ENCODE measurements around the gene HELQ. TPM values are rescaled to one million over a fixed set of nuclear protein-coding genes. Genes with fewer than 3 reads are reported as not detected.
"Not testable (repeated sequence)": the region's sequence is repeated elsewhere in the genome, so short reads cannot be mapped to it uniquely, and the experiment has no call there.

Gene HELQ
- total RNA-seq, 1 donor from 2014 or later, result 12.7 TPM

DNA sequence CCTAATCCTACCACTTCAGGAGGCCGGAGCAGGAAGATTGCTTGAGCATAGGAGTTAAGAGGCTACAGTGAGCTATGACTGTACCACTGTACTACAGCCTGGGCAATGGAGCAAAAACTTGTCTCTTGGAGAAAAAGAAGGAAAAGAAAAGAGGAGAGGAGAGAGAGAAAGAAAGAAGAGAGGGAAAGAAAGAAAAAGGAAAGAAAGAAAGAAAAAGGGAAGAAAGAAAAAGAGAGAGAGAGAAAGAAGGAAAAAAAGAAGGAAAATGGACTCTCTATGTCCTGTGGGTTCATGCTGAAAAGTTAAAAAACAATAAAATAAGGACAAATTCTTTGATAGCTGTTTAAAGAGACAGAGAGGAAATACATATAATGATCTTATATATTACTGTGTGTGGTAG, 42.6 kb upstream of the HELQ start:
- TF ChIP-seq, protein P1, sequence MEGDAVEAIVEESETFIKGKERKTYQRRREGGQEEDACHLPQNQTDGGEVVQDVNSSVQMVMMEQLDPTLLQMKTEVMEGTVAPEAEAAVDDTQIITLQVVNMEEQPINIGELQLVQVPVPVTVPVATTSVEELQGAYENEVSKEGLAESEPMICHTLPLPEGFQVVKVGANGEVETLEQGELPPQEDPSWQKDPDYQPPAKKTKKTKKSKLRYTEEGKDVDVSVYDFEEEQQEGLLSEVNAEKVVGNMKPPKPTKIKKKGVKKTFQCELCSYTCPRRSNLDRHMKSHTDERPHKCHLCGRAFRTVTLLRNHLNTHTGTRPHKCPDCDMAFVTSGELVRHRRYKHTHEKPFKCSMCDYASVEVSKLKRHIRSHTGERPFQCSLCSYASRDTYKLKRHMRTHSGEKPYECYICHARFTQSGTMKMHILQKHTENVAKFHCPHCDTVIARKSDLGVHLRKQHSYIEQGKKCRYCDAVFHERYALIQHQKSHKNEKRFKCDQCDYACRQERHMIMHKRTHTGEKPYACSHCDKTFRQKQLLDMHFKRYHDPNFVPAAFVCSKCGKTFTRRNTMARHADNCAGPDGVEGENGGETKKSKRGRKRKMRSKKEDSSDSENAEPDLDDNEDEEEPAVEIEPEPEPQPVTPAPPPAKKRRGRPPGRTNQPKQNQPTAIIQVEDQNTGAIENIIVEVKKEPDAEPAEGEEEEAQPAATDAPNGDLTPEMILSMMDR (IDR thresholded peaks at IDR 0.05; ENCODE audit: insufficient read depth, low read length, poor library complexity, severe bottlenecking), result no peak
- DNase-seq (ENCODE audit: low read depth), result no peak
- no peak overlapping the region for H3K4me3 ChIP-seq (ENCODE audit: low read depth, low read length)
- H3K27me3 ChIP-seq (ENCODE audit: control insufficient read depth, insufficient read depth, low read length), result no peaks in the 10 kb centered on the region
- no peaks in the 10 kb centered on the region for H3K36me3 ChIP-seq (ENCODE audit: control insufficient read depth, insufficient read depth, low read length)

DNA sequence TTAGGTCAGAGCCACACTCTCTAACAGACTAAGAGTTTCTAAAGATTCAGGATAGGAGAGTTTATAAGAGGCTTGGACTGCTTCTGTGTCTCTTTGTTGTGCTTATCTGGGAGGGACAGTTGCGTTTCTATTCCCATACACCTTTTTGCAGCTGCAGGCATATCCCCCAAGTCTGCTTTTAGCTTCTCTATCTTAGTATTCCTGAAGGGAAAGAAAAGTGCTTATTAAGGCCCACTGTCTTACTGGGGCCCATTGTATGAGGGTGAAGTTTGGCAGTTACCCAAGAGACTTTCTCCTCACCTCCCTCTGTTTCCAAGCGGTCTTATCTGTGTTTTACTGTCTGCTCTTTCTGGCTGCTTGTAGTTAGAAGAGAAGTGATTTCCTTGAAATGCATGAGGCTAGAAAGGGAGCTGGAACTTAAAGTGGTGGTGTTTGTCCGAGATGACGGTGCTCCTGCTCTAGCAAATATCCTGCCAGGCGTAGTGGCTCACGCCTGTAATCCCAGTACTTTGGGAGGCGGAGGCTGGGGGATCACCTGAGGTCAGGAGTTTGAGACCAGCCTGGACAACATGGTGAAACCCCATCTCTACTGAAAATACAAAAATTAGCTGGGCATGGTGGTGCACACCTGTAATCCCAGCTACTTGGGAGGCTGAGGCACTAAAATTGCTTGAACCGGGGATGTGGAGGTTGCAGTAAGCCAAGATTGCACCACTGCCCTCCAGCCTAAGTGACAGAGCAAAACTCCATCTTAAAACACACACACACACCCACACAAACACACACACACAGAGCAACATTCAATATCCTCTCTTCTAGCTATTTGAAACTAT, 40.7 kb upstream of the HELQ start:
- H3K36me3 ChIP-seq (ENCODE audit: control insufficient read depth, insufficient read depth, low read length); DNase-seq (ENCODE audit: low read depth); H3K27me3 ChIP-seq (ENCODE audit: control insufficient read depth, insufficient read depth, low read length); H3K4me3 ChIP-seq (ENCODE audit: low read depth, low read length): not testable (repeated sequence)

DNA sequence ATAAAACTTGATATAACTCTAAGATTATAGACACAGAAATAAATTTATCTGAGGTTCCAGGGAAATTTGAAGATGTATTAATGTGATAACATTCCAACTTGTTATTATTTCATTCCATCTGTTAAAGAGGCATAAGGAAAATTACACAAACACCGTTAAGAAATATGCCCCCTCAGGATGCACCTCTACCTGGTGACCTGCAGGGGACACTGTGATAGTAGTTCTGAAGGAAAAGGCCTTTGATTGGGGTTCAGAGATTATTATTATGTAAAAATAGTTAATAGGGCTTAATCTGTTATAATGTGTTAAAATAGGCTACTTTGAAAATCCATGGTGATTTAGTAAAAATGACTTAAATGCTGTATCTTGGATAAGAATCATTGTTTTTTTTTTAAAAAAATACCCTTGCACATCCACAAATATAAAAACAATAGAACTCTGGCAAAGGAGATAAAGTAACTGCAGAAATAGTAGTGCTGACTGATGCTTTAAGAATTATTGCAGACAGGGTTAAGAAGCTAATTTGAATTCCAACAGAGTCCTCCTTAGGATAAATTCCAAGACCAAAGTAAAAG, 35.3 kb upstream of the HELQ start:
- TF ChIP-seq, protein P1 (IDR thresholded peaks at IDR 0.05; ENCODE audit: insufficient read depth, low read length, poor library complexity, severe bottlenecking), result peak; percentile 94
- no peak for DNase-seq (ENCODE audit: low read depth)
- Histone ChIP-seq H3K27me3 (ENCODE audit: control insufficient read depth, insufficient read depth, low read length) (no peaks in the 10 kb centered on the region), H3K4me3 (ENCODE audit: low read depth, low read length) (no peak overlapping the region), H3K36me3 (ENCODE audit: control insufficient read depth, insufficient read depth, low read length) (no peaks in the 10 kb centered on the region)

DNA sequence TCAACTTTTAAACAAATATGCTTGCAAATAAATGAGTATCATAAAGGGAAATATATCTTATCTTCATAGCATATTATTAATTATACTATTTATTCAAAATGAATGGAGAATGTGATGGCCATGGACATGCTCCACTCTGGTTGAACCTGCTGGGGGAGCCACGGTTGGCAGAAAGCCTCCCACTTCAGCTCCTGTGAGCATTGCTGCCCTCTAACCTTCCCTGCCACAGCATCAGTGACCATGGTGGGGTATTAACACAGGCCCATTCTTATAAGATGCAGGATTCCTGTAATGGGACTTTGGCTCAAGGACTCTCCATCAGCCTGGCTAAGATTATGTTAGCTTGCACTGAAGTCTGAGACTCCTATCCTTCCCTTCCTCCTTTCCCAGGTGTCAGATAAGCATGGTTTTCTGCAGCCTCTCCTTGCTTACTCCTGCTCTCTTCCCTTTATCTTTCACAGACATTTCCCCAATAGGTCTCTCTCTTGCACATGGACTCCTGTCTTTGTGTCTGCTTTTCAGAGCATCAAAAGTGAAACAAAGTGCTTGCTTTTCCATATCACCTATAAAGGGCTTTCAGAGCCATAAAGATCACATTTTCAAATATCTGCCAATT, 34.2 kb upstream of the HELQ start:
- H3K27me3 ChIP-seq (ENCODE audit: control insufficient read depth, insufficient read depth, low read length), result no peaks in the 10 kb centered on the region
- no peak for DNase-seq (ENCODE audit: low read depth)
- H3K36me3 ChIP-seq (ENCODE audit: control insufficient read depth, insufficient read depth, low read length), result no peaks in the 10 kb centered on the region
- TF ChIP-seq, protein P1 (IDR thresholded peaks at IDR 0.05; ENCODE audit: insufficient read depth, low read length, poor library complexity, severe bottlenecking), result no peak
- H3K4me3 ChIP-seq (ENCODE audit: low read depth, low read length), result no peak overlapping the region

DNA sequence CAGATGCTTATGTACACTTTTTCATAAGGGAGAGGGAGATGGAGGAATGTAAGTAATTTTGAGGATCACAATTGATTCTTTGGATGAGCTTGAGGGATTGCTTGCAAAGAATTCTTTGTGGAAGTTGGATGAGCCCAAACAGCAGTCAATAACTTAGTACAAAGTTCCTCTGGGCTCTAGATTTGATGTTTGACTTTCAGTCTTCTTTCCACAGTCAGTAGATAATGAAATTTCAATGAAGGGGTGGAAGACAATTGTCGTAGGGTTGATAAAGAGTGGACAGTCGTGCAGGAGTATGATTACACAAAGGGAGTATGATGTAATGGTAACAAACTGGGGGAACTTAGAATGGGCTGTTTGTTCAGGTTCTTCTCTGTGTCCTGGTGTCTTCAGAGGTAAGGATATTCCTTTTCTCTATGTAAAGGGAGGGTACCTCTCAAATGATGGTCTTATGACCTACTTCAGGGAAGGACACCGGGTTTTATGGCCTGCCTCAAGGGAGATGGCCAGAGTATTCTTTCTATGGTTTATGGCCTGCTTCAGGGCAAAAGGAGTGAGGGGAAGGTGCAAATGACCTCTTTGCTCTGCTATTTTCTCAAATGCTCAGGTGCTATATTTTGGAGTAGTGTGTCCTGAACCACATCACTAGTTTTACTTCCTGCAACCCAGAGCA, 31.0 kb upstream of the HELQ start:
- no peak for DNase-seq (ENCODE audit: low read depth)
- no peaks in the 10 kb centered on the region for H3K36me3 ChIP-seq (ENCODE audit: control insufficient read depth, insufficient read depth, low read length)
- TF ChIP-seq, protein P1 (IDR thresholded peaks at IDR 0.05; ENCODE audit: insufficient read depth, low read length, poor library complexity, severe bottlenecking), result no peak

More for the DNA sequence above, 31.0 kb upstream of the HELQ start:
- Histone ChIP-seq H3K4me3 (ENCODE audit: low read depth, low read length) (no peak overlapping the region), H3K27me3 (ENCODE audit: control insufficient read depth, insufficient read depth, low read length) (no peaks in the 10 kb centered on the region)

All from kidney epithelial cell (primary cell).